Heart left ventricle (tissue), 13 donors: ENCODE data around the gene ADAM8.

ENCODE experiments used
- CTCF ChIP-seq, 12 donors: fragments of 200-600 bp; sonication (generic) in 4 of 12; IDR thresholded peaks; one replicate each; pipeline versions ENCODE4 v1.5.0 to v1.8.0; 2018 to 2022; ENCODE audit warnings: antibody characterized with exemption in 12 of 12, mild to moderate bottlenecking in 5 of 12
- POLR2A ChIP-seq, 2 donors: fragments of 450-650 bp; IDR thresholded peaks; one replicate each; pipeline ENCODE4 v1.6.1; 2017; ENCODE audit warnings: antibody characterized with exemption in 2 of 2, mild to moderate bottlenecking in 2 of 2, moderate library complexity in 2 of 2
- donor health status: ischemic (EF 13 %, LVEDD 7.1; RV severe dilation, severe dysfunction).
- donor health status: DM: no; HTN: yes; CAD: no.
- donor health status: DM: no; HTN: no; CAD: no.
- donor health status: ischemic (EF 25% LVEDD 6.9; RV normal size, moderate dysfunction).
- donor health status: ischemic (EF 25% LVEDD 5.7; RV mildly dilated, moderate dysfunction).
- donor health status: ischemic (EF 35%, LVEDD 5.7; RV mildly dilated, moderate dysfunction).
- donor health status: nonischemic (EF 11% LVEDD 7.7; RV severe dilation, severe dysfunction).
- donor health status: DM: yes; HTN: yes; CAD: no.
- donor health status: PGD.
- donor health status: ischemic (EF 29% LVEDD 5.4; RV normal size, mild dysfunction).
- donor health status: nonischemic (EF 23%, LVEDD 6.1; RV moderate dilation, normal function).

GRCh38 chr10:133269367-133269766 lies 7.3 kb downstream of the ADAM8 start:
- TF ChIP-seq CTCF (IDR thresholded peaks at IDR 0.05): no peak
- no peak for TF ChIP-seq POLR2A (IDR thresholded peaks at IDR 0.05)
